Endothelial cell of umbilical vein (primary cell): ENCODE results near the gene ARHGAP15. TPM values are rescaled to one million over a fixed set of nuclear protein-coding genes. Genes with fewer than 3 reads are reported as not detected.

Experiments
- BruUV-seq: library from RNA; stranded (reverse); fragments of 400-500 nt; replicated peaks from 2 replicates; lab custom pipeline; 2021; lab: Mats Ljungman, UMichigan
- CTCF ChIA-PET: fragments of 300-600, 350-600 bp; sonication (Branson Sonifier 250); formaldehyde crosslinking; loops from one replicate; lab custom pipeline; 2021; ENCODE audit warnings: antibody characterized with exemption, inconsistent platforms; lab: Charles Lee
- POLR2A ChIA-PET: fragments of 300-600, 350-600 bp; sonication (Branson Sonifier 250); formaldehyde crosslinking; loops from one replicate; lab custom pipeline; 2021; ENCODE audit warnings: antibody characterized with exemption, inconsistent platforms; lab: Charles Lee
- DNase-seq: peaks from one replicate; pipeline ENCODE4 v3.0.0-alpha.2; 2011; ENCODE audit warnings: low read depth, low spot score
- FAIRE-seq: peaks from 2 replicates; lab custom pipeline; 2011; peaks lifted over from hg19 to GRCh38; lab: Jason Lieb, UNC
- H2AFZ ChIP-seq: 2 replicates; pipeline ENCODE4 v1.6.0; 2012; ENCODE audit warnings: low read depth, low read length, control low read depth, inconsistent platforms
- H3K27ac ChIP-seq: 2 replicates; pipeline ENCODE4 v1.5.1; 2011; ENCODE audit warnings: low read depth, mild to moderate bottlenecking, control low read depth, low read length, moderate library complexity; ENCODE audit not compliant: insufficient read depth
- H3K27me3 ChIP-seq, 2 experiments: 2 replicates each; pipeline versions ENCODE4 v1.6.0 to v1.6.1; 2011; ENCODE audit warnings: low read length in 2 of 2, mixed read lengths in 1 of 2; ENCODE audit not compliant: control insufficient read depth in 2 of 2, insufficient read depth in 2 of 2
- H3K36me3 ChIP-seq, 2 experiments: 2 replicates in 1 of 2; 3 replicates in 1 of 2; pipeline ENCODE4 v1.5.1; 2011; ENCODE audit warnings: low read length in 2 of 2, mild to moderate bottlenecking in 1 of 2, moderate library complexity in 1 of 2; ENCODE audit not compliant: control insufficient read depth in 2 of 2, insufficient read depth in 2 of 2; ENCODE audit errors: extremely low read depth in 1 of 2
- H3K4me1 ChIP-seq: 3 replicates; pipeline ENCODE4 v1.5.1; 2011; ENCODE audit warnings: mild to moderate bottlenecking, low read length; ENCODE audit not compliant: control insufficient read depth, insufficient read depth; ENCODE audit errors: extremely low read depth
- H3K4me2 ChIP-seq: 2 replicates; pipeline ENCODE4 v1.6.1; 2011; ENCODE audit warnings: low read length, control low read depth, mixed read lengths; ENCODE audit not compliant: insufficient read depth
- H3K4me3 ChIP-seq, 3 experiments: fragments of 200-600 bp in 1 of 3; sonication (generic), shearing (Covaris generic) in 1 of 3; replicated peaks in 1 of 3; 2 replicates each; pipeline ENCODE4 v1.5.1; 2011 to 2016; ENCODE audit warnings: control low read depth in 3 of 3, low read length in 3 of 3, mild to moderate bottlenecking in 2 of 3, inconsistent platforms in 1 of 3, low read depth in 1 of 3, moderate library complexity in 1 of 3; ENCODE audit not compliant: insufficient read depth in 1 of 3
- H3K79me2 ChIP-seq: 2 replicates; pipeline ENCODE4 v1.6.0; 2012; ENCODE audit warnings: low read length, inconsistent platforms; ENCODE audit not compliant: control insufficient read depth, insufficient read depth
- H3K9ac ChIP-seq: replicated peaks from 2 replicates; pipeline ENCODE3; 2011; ENCODE audit warnings: low read length, control low read depth; ENCODE audit not compliant: insufficient read depth; ENCODE audit errors: extremely low read depth
- H3K9me1 ChIP-seq: replicated peaks from 3 replicates; pipeline ENCODE4 v1.6.0; 2011; ENCODE audit warnings: mild to moderate bottlenecking, low read length; ENCODE audit not compliant: control insufficient read depth, insufficient read depth; ENCODE audit errors: extremely low read depth
- H3K9me3 ChIP-seq: replicated peaks from 2 replicates; pipeline ENCODE4 v1.5.1; 2012; ENCODE audit warnings: low read length, inconsistent platforms; ENCODE audit not compliant: control insufficient read depth, insufficient read depth
- H4K20me1 ChIP-seq: replicated peaks from 2 replicates; pipeline ENCODE3; 2011; ENCODE audit warnings: mild to moderate bottlenecking, low read length; ENCODE audit not compliant: control insufficient read depth, insufficient read depth; ENCODE audit errors: extremely low read depth
- CTCF ChIP-seq, 2 donors: IDR thresholded peaks; 1 replicate in 1 of 2; 2 replicates in 1 of 2; pipeline ENCODE4 v1.5.1; 2011; ENCODE audit warnings: low read length in 2 of 2, mild to moderate bottlenecking in 2 of 2, moderate library complexity in 2 of 2, control low read depth in 1 of 2, inconsistent platforms in 1 of 2, low read depth in 1 of 2; ENCODE audit not compliant: insufficient read depth in 1 of 2; ENCODE audit errors: extremely low read depth in 1 of 2
- EZH2 ChIP-seq: IDR thresholded peaks from 2 replicates; pipeline ENCODE4 v1.6.1; 2012; ENCODE audit warnings: borderline replicate concordance, low read depth, mild to moderate bottlenecking, moderate library complexity, low read length, inconsistent platforms; ENCODE audit not compliant: severe bottlenecking
- FOS ChIP-seq: IDR thresholded peaks from 2 replicates; pipeline ENCODE4 v1.6.1; 2011; ENCODE audit warnings: mild to moderate bottlenecking, low read length, moderate library complexity, borderline replicate concordance; ENCODE audit not compliant: insufficient read depth
- GATA2 ChIP-seq: IDR thresholded peaks from 2 replicates; pipeline ENCODE4 v1.7.0; 2011; ENCODE audit warnings: low read depth, mild to moderate bottlenecking, moderate library complexity, mixed read lengths, low read length; ENCODE audit not compliant: insufficient read length, insufficient read depth
- JUN ChIP-seq: IDR thresholded peaks from 2 replicates; pipeline ENCODE4 v1.6.1; 2011; ENCODE audit warnings: borderline replicate concordance, low read depth; ENCODE audit not compliant: insufficient read length, insufficient read depth
- MAX ChIP-seq: IDR thresholded peaks from 2 replicates; pipeline ENCODE4 v1.6.1; 2011; ENCODE audit not compliant: insufficient read depth, insufficient read length
- MYC ChIP-seq: IDR thresholded peaks from one replicate; pipeline ENCODE4 v1.6.1; 2011; ENCODE audit warnings: mild to moderate bottlenecking, low read depth, low read length
- POLR2A ChIP-seq: IDR thresholded peaks from 2 replicates; pipeline ENCODE4 v1.6.1; 2012; ENCODE audit warnings: low read depth, mild to moderate bottlenecking, control low read depth, low read length
- POLR2AphosphoS5 ChIP-seq: IDR thresholded peaks from 2 replicates; pipeline ENCODE4 v1.6.1; 2012; ENCODE audit warnings: low read depth, mild to moderate bottlenecking, control low read depth, low read length, moderate library complexity; ENCODE audit not compliant: insufficient read depth
- dilution Hi-C: fragments of 300-500 bp; cut with MboI; formaldehyde crosslinking; loops from one replicate; pipeline ENCODE4 v1.15.0; 2019; ENCODE audit warnings: low sequenced_read_pairs; ENCODE audit not compliant: extremely low pct_ligation_motif_present
- intact Hi-C: fragments of 100-400 bp; cut with micrococcal nuclease; formaldehyde crosslinking; loops from one replicate; pipeline ENCODE4 v1.10.0; 2022
- polyA plus RNA-seq, 4 experiments: library from polyadenylated mRNA; depleted of rRNA in 3 of 4; stranded (reverse) in 3 of 4; unstranded in 1 of 4; fragments of >200 nt; gene quantifications; 2 replicates each; pipeline versions ENCODE4 v1.2.1 to v1.2.3, GENCODE V29; 2011 to 2012; ENCODE audit warnings: missing spikeins in 1 of 4
- total RNA-seq: library from RNA; stranded (reverse); gene quantifications from 2 replicates; pipeline ENCODE4 v1.2.3, GENCODE V29; 2021

Gene ARHGAP15
- total and polyA plus RNA-seq, 2 donors (not counting 3 experiments of a cell fraction or from before 2014, with no cell fraction given) = not detected

- intact Hi-C loops = no loop called here
- Histone ChIP-seq H3K4me3 (no peak overlapping the region), H3K9ac (no peak overlapping the region), H4K20me1 (no peaks in the 10 kb centered on the region), H3K4me1 (no peaks in the 10 kb centered on the region), H3K9me3 (no peaks in the 10 kb centered on the region), H3K4me2 (no peak overlapping the region), H2AFZ (no peak overlapping the region), H3K27ac (no peak overlapping the region), H3K27me3 (peaks cover 0 to 2% of the 10 kb centered on the region in 2 experiments), H3K9me1 (no peaks in the 10 kb centered on the region), H3K79me2 (no peaks in the 10 kb centered on the region), H3K36me3 (no peaks in the 10 kb centered on the region)
- BruUV-seq = no TSS peak
- DNase-seq (no peak), FAIRE-seq (no peak)
- dilution Hi-C loops = no loop called here
- ChIA-PET CTCF (no interaction called here), POLR2A (no interaction called here)
- TF ChIP-seq GATA2 (no peak), FOS (no peak), MYC (no peak), MAX (no peak), CTCF (IDR thresholded peaks at IDR 0.05; ENCODE audit: extremely low read depth in 1 of 2, insufficient read depth in 1 of 2, low read depth in 1 of 2, low read length in 2 of 2) (no peak), EZH2 (no peak), POLR2A (no peak), POLR2AphosphoS5 (no peak), JUN (no peak)
These were observed 569.1 kb downstream of the ARHGAP15 start for GRCh38 chr2:143698352-143698751.
